GM23248 (cell line): ENCODE results near the gene PIM3.

Experiments used
- EZH2 ChIP-seq: fragments of 200-600 bp; sonication (generic); IDR thresholded peaks from 2 replicates; pipeline ENCODE4 v1.6.1; 2018; ENCODE audit warnings: antibody characterized with exemption, mild to moderate bottlenecking; ENCODE audit not compliant: insufficient read depth, poor library complexity, severe bottlenecking
- EZH2phosphoT487 ChIP-seq: fragments of 200-600 bp; sonication (generic); IDR thresholded peaks from 2 replicates; pipeline ENCODE4 v1.6.1; 2018; ENCODE audit warnings: antibody characterized with exemption, moderate library complexity, mild to moderate bottlenecking, low read depth; ENCODE audit not compliant: insufficient read depth

DNA sequence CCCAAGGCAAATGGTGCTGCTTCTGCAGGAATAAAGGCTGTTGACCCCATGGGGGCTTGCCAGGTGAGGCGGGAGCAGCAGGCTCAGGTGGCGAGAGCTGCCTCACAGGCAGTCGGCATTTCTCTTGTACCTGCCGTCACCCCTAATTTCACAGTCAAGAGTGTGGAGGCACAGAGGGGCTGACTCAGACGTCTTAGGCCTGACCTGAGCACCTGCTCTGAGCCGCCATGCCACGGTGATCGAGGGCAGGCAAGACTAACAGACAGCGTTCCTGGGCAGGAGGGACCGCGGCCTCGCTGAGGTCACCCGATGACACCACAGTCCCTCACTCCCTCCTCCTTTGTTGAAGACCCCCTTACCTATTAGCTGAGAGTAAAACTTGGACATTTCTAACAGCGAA is 47.5 kb upstream of the PIM3 start:
- TF ChIP-seq EZH2 = no peak
- no peak for TF ChIP-seq EZH2phosphoT487
